Left lung (tissue), 10 donors: ENCODE data around the gene ADCY3. TPM values are rescaled to one million over a fixed set of nuclear protein-coding genes. Genes with fewer than 3 reads are reported as not detected.

ENCODE experiments used
- ATAC-seq: fragments of 200-7000 bp; cut with Tn5 transposase; one replicate; pipeline ENCODE4 v1.9.1; 2020; ENCODE audit warnings: moderate library complexity
- DNase-seq, 4 donors: peaks; one replicate each; pipeline ENCODE4 v3.0.0-alpha.2; 2013 to 2020
- H3K27ac ChIP-seq, 2 donors: fragments of 200-600 bp; sonication (generic) in 1 of 2; one replicate each; pipeline versions ENCODE4 v1.5.0 to v1.8.0; 2020 to 2021
- H3K27me3 ChIP-seq, 2 donors: fragments of 200-600 bp; sonication (generic) in 1 of 2; one replicate each; pipeline versions ENCODE4 v1.5.0 to v1.8.0; 2020 to 2021
- H3K36me3 ChIP-seq, 2 donors: fragments of 200-600 bp; sonication (generic) in 1 of 2; one replicate each; pipeline versions ENCODE4 v1.5.0 to v1.8.0; 2020 to 2021
- H3K4me1 ChIP-seq, 2 donors: fragments of 200-600 bp; one replicate each; pipeline ENCODE4 v1.8.0; 2021
- H3K4me3 ChIP-seq, 2 donors: fragments of 200-600 bp; sonication (generic) in 1 of 2; one replicate each; pipeline versions ENCODE4 v1.5.0 to v1.8.0; 2020 to 2021; ENCODE audit warnings: mild to moderate bottlenecking in 1 of 2
- H3K9me3 ChIP-seq, 2 donors: fragments of 200-600 bp; sonication (generic) in 1 of 2; one replicate each; pipeline versions ENCODE4 v1.5.0 to v1.8.0; 2020 to 2021
- intact Hi-C, 2 donors: fragments of 100-400 bp; cut with DNase I; formaldehyde crosslinking; loops; one replicate each; pipeline versions ENCODE4 v1.11.2 to v1.14.2; 2022
- polyA plus RNA-seq, 6 donors: library from polyadenylated mRNA; unstranded; fragments of 120-200 nt; gene quantifications; one replicate each; pipeline ENCODE4 v1.2.1, GENCODE V29; 2013; ENCODE audit not compliant: insufficient read length in 6 of 6
- total RNA-seq, 2 donors: library from RNA; stranded (reverse); fragmentation: NEBNext Ultra II Directional; extraction: Animal tissue kit (Norgen Biotek cat#: 25700); gene quantifications; one replicate each; pipeline ENCODE4 v1.2.1, GENCODE V29; 2021
- TF ChIP-seq, protein P1 (sequence below), 2 donors: fragments of 200-600 bp; sonication (generic) in 1 of 2; IDR thresholded peaks; one replicate each; pipeline versions ENCODE4 v1.5.0 to v1.8.0; 2021; ENCODE audit warnings: antibody characterized with exemption in 2 of 2
- donor health status: DM: no; HTN: yes; CAD: no.
- donor health status: DM: no; HTN: no; CAD: no.

Gene ADCY3
- total and polyA plus RNA-seq, 8 donors = 31.4 to 50.5 (median 38.8) TPM

DNA sequence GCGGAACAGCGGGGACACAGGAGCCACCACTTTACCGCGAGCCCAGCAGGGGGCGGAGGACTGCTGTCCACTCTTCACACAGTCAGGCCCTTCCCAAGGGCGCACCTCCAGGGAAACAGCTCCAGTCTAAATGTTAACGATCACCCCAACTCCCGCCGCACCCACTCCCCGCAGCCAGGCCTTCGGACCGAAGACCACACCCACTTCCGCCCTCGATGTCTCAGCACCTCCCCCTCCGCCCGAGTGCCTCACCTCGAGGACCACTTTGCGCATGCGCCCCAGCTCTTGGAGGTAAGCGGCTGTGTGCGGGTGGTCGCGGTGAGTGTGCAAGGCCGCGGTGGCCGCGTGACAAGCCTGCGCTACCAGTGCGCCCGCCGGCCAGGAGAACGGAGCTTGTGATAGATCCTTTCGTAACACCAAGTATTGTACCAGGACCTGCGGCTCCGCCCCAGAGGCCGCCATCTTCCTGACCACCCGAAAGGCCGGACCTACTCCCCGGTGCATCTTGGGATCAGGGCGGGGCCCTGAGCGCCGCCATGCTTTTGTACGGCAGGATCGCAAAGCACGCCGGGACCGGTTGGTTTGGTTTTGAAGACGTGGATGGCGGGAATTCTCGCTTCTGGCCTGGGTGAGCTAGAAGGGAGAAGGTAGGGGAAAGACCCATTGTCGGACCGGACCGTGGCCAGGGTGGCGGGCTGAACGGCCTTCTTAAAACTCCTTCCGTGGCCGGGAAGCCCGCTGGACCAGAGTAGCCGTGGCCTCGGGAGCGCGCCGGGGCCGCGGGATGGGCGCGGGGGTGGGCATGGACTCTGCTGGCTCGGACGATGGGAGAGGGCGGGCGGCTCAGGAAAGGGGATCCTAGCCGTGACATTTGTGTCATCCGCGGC is 126.9 kb downstream of the ADCY3 start, which contains the start of the genes CENPO and PTRHD1:
Gene CENPO, plus strand, starts transcription at position 552 of the 887 bp plus-strand sequence. CDS start 495 bp downstream, outside the sequence.
Gene PTRHD1, minus strand, starts transcription at position 518 of the 887 bp plus-strand sequence. Its CDS starts 14 bp downstream, at position 504.
- Histone ChIP-seq H3K9me3 (no peaks in the 10 kb centered on the region), H3K4me1 (peaks cover 6 to 33% of the 10 kb centered on the region in 2 donors), H3K27me3 (no peaks in the 10 kb centered on the region), H3K27ac (peak within 1 kb of the TSS; percentile 99), H3K4me3 (peak within 1 kb of the TSS; percentile 76 to 80), H3K36me3 (peaks cover 0 to 12% of the 10 kb centered on the region in 2 donors)
- TF ChIP-seq, protein P1, sequence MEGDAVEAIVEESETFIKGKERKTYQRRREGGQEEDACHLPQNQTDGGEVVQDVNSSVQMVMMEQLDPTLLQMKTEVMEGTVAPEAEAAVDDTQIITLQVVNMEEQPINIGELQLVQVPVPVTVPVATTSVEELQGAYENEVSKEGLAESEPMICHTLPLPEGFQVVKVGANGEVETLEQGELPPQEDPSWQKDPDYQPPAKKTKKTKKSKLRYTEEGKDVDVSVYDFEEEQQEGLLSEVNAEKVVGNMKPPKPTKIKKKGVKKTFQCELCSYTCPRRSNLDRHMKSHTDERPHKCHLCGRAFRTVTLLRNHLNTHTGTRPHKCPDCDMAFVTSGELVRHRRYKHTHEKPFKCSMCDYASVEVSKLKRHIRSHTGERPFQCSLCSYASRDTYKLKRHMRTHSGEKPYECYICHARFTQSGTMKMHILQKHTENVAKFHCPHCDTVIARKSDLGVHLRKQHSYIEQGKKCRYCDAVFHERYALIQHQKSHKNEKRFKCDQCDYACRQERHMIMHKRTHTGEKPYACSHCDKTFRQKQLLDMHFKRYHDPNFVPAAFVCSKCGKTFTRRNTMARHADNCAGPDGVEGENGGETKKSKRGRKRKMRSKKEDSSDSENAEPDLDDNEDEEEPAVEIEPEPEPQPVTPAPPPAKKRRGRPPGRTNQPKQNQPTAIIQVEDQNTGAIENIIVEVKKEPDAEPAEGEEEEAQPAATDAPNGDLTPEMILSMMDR (IDR thresholded peaks at IDR 0.05) = peak; percentile 54 to 56
- DNase-seq (peak; percentile 97 to 99 (median 98)), ATAC-seq (peak; percentile 97)
- intact Hi-C loops = no loop called here

DNA sequence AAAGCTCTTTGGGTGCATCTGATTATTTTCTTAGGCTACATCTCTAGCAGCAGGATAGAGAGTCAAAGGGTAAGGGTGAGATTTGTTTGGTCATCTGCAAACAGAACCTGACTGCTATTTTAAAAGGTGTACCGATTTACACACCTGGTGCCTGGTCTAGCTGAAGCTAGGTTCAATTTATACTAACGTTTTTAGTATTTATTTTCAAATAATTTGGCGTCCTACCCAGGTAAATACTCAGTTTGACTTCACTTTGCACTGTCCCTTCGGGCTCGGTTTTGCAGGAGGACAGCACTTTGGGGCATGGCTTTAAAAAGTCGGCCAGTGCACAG is 127.5 kb downstream of the ADCY3 start:
- Histone ChIP-seq H3K4me3 (peak overlapping the region; percentile 76 to 80), H3K9me3 (no peaks in the 10 kb centered on the region), H3K27ac (peak overlapping the region; percentile 99), H3K4me1 (peaks cover 6 to 33% of the 10 kb centered on the region in 2 donors), H3K36me3 (peaks cover 0 to 12% of the 10 kb centered on the region in 2 donors), H3K27me3 (no peaks in the 10 kb centered on the region)
- DNase-seq = no peak
- intact Hi-C loops = no loop called here
- no peak for ATAC-seq
- TF ChIP-seq, protein P1 (IDR thresholded peaks at IDR 0.05) = no peak

- ATAC-seq = no peak
These were observed 128.6 kb downstream of the ADCY3 start for GRCh38 chr2:24791452-24791851.

GRCh38 chr2:24788816-24789215 is 131.2 kb downstream of the ADCY3 start:
- intact Hi-C loops = no loop called here
- Histone ChIP-seq H3K9me3 (no peaks in the 10 kb centered on the region), H3K27me3 (no peaks in the 10 kb centered on the region), H3K4me3 (no peak overlapping the region), H3K36me3 (peaks cover 0 to 12% of the 10 kb centered on the region in 2 donors), H3K27ac (no peak overlapping the region), H3K4me1 (peaks cover 6 to 26% of the 10 kb centered on the region in 2 donors)
- DNase-seq (no peak), ATAC-seq (no peak)
- TF ChIP-seq, protein P1 (IDR thresholded peaks at IDR 0.05) = no peak

More at GRCh38 chr2:24791452-24791851, 128.6 kb downstream of the ADCY3 start:
- peaks cover 6 to 33% of the 10 kb centered on the region in 2 donors for H3K4me1 ChIP-seq
- peaks cover 0 to 12% of the 10 kb centered on the region in 2 donors for H3K36me3 ChIP-seq
- H3K27me3 ChIP-seq = no peaks in the 10 kb centered on the region
- TF ChIP-seq, protein P1 (IDR thresholded peaks at IDR 0.05) = no peak
- H3K4me3 ChIP-seq = no peak overlapping the region
- intact Hi-C loops = no loop called here
- no peak for DNase-seq
- H3K9me3 ChIP-seq = no peaks in the 10 kb centered on the region
- peak overlapping the region in 1 of 2 donors; percentile 99 for H3K27ac ChIP-seq

- H3K9me3 ChIP-seq = no peaks in the 10 kb centered on the region
- peaks cover 0 to 12% of the 10 kb centered on the region in 2 donors for H3K36me3 ChIP-seq
- H3K4me1 ChIP-seq = peaks cover 6 to 23% of the 10 kb centered on the region in 2 donors
- H3K27me3 ChIP-seq = no peaks in the 10 kb centered on the region
- no peak for ATAC-seq
- TF ChIP-seq, protein P1 (IDR thresholded peaks at IDR 0.05) = no peak
- DNase-seq = no peak
- intact Hi-C loops = no loop called here
- H3K4me3 ChIP-seq = no peak overlapping the region
- no peak overlapping the region for H3K27ac ChIP-seq
These were observed 132.5 kb downstream of the ADCY3 start for GRCh38 chr2:24787532-24787931.
